ENCODE measurements around the gene NKX1-1. TPM values are rescaled to one million over a fixed set of nuclear protein-coding genes. Genes with fewer than 3 reads are reported as not detected.

The NKX1-1 gene
- total and polyA plus RNA-seq, 9 donors = not detected

DNA sequence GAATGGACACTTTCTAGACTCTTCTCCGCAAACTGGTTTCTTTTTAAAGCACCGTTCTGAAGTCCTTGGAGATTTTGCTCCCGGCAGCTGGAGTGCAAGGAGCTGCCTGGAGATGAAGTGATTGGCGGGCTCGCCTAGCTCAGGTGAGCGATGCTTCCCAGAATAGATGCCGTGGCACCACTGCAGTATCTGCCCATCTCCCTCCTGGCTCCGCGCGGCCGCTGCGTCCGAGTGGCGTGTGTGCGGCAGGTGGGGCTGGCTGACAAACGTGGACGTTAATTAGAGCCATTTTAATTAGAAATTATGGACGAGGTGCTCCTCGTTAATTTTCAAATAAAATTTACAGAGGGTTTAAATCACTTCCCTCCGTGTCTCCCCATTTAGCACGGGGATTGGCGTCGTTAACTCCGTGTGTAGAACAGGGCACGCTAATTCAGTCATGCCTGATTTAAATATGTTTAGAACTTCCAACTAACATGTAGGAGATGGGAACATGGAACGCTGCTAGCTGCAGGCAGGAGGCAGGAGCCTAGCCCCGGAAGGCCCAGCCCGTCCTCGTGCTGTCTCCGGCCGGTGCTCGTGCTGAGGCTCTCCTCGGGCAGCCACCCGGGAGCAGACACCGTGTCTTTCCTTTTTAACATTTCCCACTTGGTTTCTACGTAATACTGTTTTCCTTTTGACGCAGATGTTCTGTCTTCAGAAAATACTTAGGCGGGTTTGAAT, 47.7 kb downstream of the NKX1-1 start:
- no peak for DNase-seq
- Histone ChIP-seq H3K27me3 (ENCODE audit: control insufficient read depth, insufficient read depth, low read length) (no peaks in the 10 kb centered on the region), H3K27ac (ENCODE audit: low read length) (no peak overlapping the region), H3K4me1 (ENCODE audit: control insufficient read depth, insufficient read depth, low read length) (no peaks in the 10 kb centered on the region), H3K36me3 (ENCODE audit: control insufficient read depth, insufficient read depth, low read length) (peaks cover 25% of the 10 kb centered on the region), H3K9me3 (replicated peaks; ENCODE audit: control insufficient read depth, low read depth, low read length) (no peaks in the 10 kb centered on the region), H3K4me3 (ENCODE audit: low read length) (no peak overlapping the region)
- 80% methylated on average over 24 of the region's 38 CpGs for WGBS (ENCODE audit: insufficient coverage)

DNA sequence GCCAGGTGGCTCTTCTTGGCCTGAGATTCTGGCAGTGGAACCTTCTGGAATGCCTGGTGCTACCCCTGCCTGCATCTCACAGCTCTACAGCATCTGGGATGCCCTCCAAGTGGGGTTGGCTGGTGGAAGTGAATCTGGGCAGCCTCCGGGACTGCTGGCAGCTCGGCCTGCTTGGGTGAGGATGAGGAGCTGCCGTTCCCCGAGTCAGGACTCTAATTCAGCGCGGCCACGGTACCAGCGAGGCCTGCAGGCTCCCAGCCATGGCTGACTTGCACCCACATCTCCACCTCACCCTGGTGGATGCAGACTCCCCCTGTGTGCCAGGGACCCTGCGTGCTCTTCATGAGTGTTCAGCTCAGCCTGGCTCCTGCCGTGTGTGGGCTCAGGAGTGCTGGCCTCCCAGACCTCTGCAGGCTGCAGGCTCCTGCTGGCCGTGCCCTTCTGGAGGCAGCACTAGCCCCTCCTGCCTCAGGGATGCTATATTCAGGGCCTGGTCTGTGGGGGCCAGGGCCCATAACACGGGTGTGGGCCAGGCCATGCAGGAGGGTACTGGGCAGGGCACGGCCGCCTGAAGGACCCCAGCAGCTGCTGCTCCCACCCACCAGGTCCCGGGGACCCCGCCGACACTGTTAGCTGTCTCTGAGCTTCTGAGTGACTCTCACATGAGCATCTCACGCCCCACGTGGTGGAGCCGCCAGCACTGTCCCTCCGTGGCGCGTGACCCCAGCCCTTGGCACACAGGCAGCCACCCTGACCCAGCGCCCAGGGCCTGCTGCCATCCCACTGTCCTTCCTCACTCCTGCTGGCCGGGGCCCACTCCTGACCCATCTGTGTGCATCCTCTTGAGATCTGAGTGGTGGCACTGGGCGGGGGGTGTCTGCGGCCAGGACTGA, 48.6 kb downstream of the NKX1-1 start:
- no peaks in the 10 kb centered on the region for H3K27me3 ChIP-seq (ENCODE audit: control insufficient read depth, insufficient read depth, low read length)
- H3K36me3 ChIP-seq (ENCODE audit: control insufficient read depth, insufficient read depth, low read length) = peaks cover 33% of the 10 kb centered on the region
- H3K4me3 ChIP-seq (ENCODE audit: low read length) = no peak overlapping the region
- 88% methylated on average over 25 of the region's 27 CpGs for WGBS (ENCODE audit: insufficient coverage)
- no peak for DNase-seq
- no peak overlapping the region for H3K27ac ChIP-seq (ENCODE audit: low read length)
- no peaks in the 10 kb centered on the region for H3K4me1 ChIP-seq (ENCODE audit: control insufficient read depth, insufficient read depth, low read length)
- no peaks in the 10 kb centered on the region for H3K9me3 ChIP-seq (replicated peaks; ENCODE audit: control insufficient read depth, low read depth, low read length)

- Histone ChIP-seq H3K9me3 (replicated peaks; ENCODE audit: control insufficient read depth, low read depth, low read length) (no peaks in the 10 kb centered on the region), H3K4me1 (ENCODE audit: control insufficient read depth, insufficient read depth, low read length) (peaks cover 5% of the 10 kb centered on the region), H3K4me3 (ENCODE audit: low read length) (no peak overlapping the region), H3K27me3 (ENCODE audit: control insufficient read depth, insufficient read depth, low read length) (no peaks in the 10 kb centered on the region), H3K36me3 (ENCODE audit: control insufficient read depth, insufficient read depth, low read length) (peaks cover 40% of the 10 kb centered on the region), H3K27ac (ENCODE audit: low read length) (no peak overlapping the region)
- peak; percentile 67 for DNase-seq
- 50% methylated on average over 26 of the region's 28 CpGs for WGBS (ENCODE audit: insufficient coverage)
These were observed 49.9 kb downstream of the NKX1-1 start for GRCh38 chr4:1356181-1356998.

DNA sequence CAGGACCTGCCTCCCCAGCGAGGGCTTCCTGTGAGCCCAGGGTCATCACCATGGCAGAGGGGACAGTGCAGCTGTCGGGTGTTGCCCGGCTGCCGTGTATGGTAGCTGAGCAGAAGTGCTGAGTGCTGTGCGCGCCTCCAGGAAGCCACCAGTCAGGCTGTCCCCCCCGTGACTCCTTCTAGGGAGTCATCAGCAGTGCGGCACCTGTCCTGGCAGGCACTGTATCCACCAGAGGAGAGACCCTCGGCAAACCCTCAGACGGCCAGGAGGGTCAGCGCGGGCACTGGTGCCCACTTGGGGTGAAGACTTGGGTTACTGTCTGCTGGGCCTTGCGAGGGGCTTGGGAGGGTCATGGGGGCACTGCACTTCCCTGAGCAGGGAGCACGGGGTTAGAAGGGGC, 50.9 kb downstream of the NKX1-1 start:
- 91% methylated on average over 14 of the region's 14 CpGs for WGBS (ENCODE audit: insufficient coverage)
- no peaks in the 10 kb centered on the region for H3K9me3 ChIP-seq (replicated peaks; ENCODE audit: control insufficient read depth, low read depth, low read length)
- no peak overlapping the region for H3K4me3 ChIP-seq (ENCODE audit: low read length)
- DNase-seq = no peak
- no peaks in the 10 kb centered on the region for H3K27me3 ChIP-seq (ENCODE audit: control insufficient read depth, insufficient read depth, low read length)
- peaks cover 42% of the 10 kb centered on the region for H3K36me3 ChIP-seq (ENCODE audit: control insufficient read depth, insufficient read depth, low read length)
- peaks cover 5% of the 10 kb centered on the region for H3K4me1 ChIP-seq (ENCODE audit: control insufficient read depth, insufficient read depth, low read length)
- H3K27ac ChIP-seq (ENCODE audit: low read length) = no peak overlapping the region

- Histone ChIP-seq H3K4me3 (ENCODE audit: low read length) (no peak overlapping the region), H3K4me1 (ENCODE audit: control insufficient read depth, insufficient read depth, low read length) (peaks cover 5% of the 10 kb centered on the region), H3K36me3 (ENCODE audit: control insufficient read depth, insufficient read depth, low read length) (peaks cover 46% of the 10 kb centered on the region), H3K27ac (ENCODE audit: low read length) (no peak overlapping the region), H3K9me3 (replicated peaks; ENCODE audit: control insufficient read depth, low read depth, low read length) (no peaks in the 10 kb centered on the region), H3K27me3 (ENCODE audit: control insufficient read depth, insufficient read depth, low read length) (no peaks in the 10 kb centered on the region)
- no peak for DNase-seq
- WGBS (ENCODE audit: insufficient coverage) = 85% methylated on average over 14 of the region's 18 CpGs
These were observed 51.3 kb downstream of the NKX1-1 start for GRCh38 chr4:1354983-1355275.

DNA sequence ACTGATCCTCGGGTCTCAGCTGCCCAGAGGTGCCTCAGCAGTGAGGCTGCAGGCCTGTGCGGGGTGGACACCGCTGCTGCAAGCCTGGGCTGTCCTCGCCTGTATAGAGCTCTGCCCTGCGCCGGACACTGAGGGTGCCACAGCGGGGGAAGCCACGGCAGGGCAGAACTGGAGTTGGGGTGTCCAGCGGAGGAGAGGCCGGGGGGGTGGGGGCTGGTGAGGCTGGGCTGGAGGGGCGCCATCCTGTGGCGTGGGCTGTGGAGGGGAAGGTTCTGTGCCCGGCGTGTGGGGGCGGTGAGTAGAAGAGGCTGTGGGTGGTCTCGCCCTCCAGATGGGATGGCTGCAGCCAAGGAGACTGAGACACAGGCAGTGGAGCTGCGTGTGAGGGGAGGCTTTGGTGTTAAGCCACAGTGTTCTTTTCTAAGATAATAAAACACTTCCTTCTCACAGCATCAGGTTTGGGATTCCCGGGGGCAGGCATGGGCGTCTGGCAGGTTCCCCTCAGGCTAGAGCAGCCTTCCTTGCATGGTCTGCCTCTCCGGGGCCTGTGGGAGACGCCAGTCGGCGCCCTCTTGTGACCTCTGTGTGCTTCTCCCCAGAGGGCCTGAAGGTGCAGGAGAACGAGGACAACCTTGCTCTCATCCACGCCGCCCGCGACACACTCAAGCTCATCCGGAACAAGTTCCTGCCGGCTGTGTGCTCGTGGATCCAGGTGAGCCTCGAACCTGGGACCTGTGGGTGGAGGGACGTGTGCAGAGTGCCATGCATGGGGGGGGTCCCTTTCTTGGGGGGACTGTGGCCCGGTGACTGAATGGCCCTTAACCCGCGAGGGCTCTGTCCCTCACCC, 51.9 kb downstream of the NKX1-1 start:
- Histone ChIP-seq H3K9me3 (replicated peaks; ENCODE audit: control insufficient read depth, low read depth, low read length) (no peaks in the 10 kb centered on the region), H3K4me3 (ENCODE audit: low read length) (no peak overlapping the region), H3K36me3 (ENCODE audit: control insufficient read depth, insufficient read depth, low read length) (peaks cover 50% of the 10 kb centered on the region), H3K4me1 (ENCODE audit: control insufficient read depth, insufficient read depth, low read length) (peaks cover 5% of the 10 kb centered on the region), H3K27me3 (ENCODE audit: control insufficient read depth, insufficient read depth, low read length) (no peaks in the 10 kb centered on the region), H3K27ac (ENCODE audit: low read length) (no peak overlapping the region)
- WGBS (ENCODE audit: insufficient coverage) = 82% methylated on average over 26 of the region's 36 CpGs
- no peak for DNase-seq

GRCh38 chr4:1353186-1354055, 52.8 kb downstream of the NKX1-1 start:
- Histone ChIP-seq H3K4me1 (ENCODE audit: control insufficient read depth, insufficient read depth, low read length) (peaks cover 9% of the 10 kb centered on the region), H3K9me3 (replicated peaks; ENCODE audit: control insufficient read depth, low read depth, low read length) (no peaks in the 10 kb centered on the region), H3K27me3 (ENCODE audit: control insufficient read depth, insufficient read depth, low read length) (no peaks in the 10 kb centered on the region), H3K36me3 (ENCODE audit: control insufficient read depth, insufficient read depth, low read length) (peaks cover 50% of the 10 kb centered on the region), H3K27ac (ENCODE audit: low read length) (no peak overlapping the region), H3K4me3 (ENCODE audit: low read length) (no peak overlapping the region)
- 87% methylated on average over 26 of the region's 30 CpGs for WGBS (ENCODE audit: insufficient coverage)
- DNase-seq = no peak

Measured in muscle of leg (tissue), 11 donors.